ENCODE measurements around the gene SPINK1. TPM values are rescaled to one million over a fixed set of nuclear protein-coding genes. Genes with fewer than 3 reads are reported as not detected.

The SPINK1 gene
- total and polyA plus RNA-seq, 2 donors (not counting 1 experiment from before 2014, with no cell fraction given): not detected

- Histone ChIP-seq H3K36me3 (ENCODE audit: control insufficient read depth, insufficient read depth, low read length) (no peaks in the 10 kb centered on the region), H3K79me2 (ENCODE audit: control insufficient read depth, insufficient read depth, low read length) (no peaks in the 10 kb centered on the region), H2AFZ (ENCODE audit: low read length) (no peak overlapping the region), H3K27ac (ENCODE audit: insufficient read depth, low read length) (no peak overlapping the region), H3K9ac (ENCODE audit: insufficient read depth, low read length) (no peak overlapping the region), H3K4me3 (replicated peaks in 1 of 4; ENCODE audit: control extremely low read depth in 1 of 4, insufficient read depth in 1 of 4, low read depth in 3 of 4, low read length in 4 of 4) (no peak overlapping the region), H3K9me3 (ENCODE audit: control insufficient read depth, insufficient read depth, low read depth, low read length) (no peaks in the 10 kb centered on the region), H4K20me1 (ENCODE audit: control insufficient read depth, extremely low read depth, insufficient read depth, low read length) (no peaks in the 10 kb centered on the region), H3K4me1 (ENCODE audit: control insufficient read depth, extremely low read depth, insufficient read depth, low read length) (no peaks in the 10 kb centered on the region), H3K27me3 (ENCODE audit: control insufficient read depth, insufficient read depth, low read length) (no peaks in the 10 kb centered on the region), H3K4me2 (ENCODE audit: extremely low read depth, insufficient read depth, low read length) (no peak overlapping the region)
- TF ChIP-seq EZH2 (IDR thresholded peaks at IDR 0.05; ENCODE audit: low read length, missing control alignments): no peak
- TF ChIP-seq, protein P1, sequence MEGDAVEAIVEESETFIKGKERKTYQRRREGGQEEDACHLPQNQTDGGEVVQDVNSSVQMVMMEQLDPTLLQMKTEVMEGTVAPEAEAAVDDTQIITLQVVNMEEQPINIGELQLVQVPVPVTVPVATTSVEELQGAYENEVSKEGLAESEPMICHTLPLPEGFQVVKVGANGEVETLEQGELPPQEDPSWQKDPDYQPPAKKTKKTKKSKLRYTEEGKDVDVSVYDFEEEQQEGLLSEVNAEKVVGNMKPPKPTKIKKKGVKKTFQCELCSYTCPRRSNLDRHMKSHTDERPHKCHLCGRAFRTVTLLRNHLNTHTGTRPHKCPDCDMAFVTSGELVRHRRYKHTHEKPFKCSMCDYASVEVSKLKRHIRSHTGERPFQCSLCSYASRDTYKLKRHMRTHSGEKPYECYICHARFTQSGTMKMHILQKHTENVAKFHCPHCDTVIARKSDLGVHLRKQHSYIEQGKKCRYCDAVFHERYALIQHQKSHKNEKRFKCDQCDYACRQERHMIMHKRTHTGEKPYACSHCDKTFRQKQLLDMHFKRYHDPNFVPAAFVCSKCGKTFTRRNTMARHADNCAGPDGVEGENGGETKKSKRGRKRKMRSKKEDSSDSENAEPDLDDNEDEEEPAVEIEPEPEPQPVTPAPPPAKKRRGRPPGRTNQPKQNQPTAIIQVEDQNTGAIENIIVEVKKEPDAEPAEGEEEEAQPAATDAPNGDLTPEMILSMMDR (conservative IDR thresholded peaks at IDR 0.05 in 1 of 2, IDR thresholded peaks at IDR 0.05 in 1 of 2; ENCODE audit: low read depth in 1 of 2, low read length in 2 of 2): no peak
- DNase-seq (ENCODE audit: low read depth in 2 of 2): no peak
Observed at GRCh38 chr5:147800491-147800890, 31.0 kb downstream of the SPINK1 start.

GRCh38 chr5:147796556-147797308 lies 34.7 kb downstream of the SPINK1 start:
- H3K4me3 ChIP-seq (replicated peaks in 1 of 4; ENCODE audit: control extremely low read depth in 1 of 4, insufficient read depth in 1 of 4, low read depth in 3 of 4, low read length in 4 of 4): no peak overlapping the region
- no peak for TF ChIP-seq EZH2 (IDR thresholded peaks at IDR 0.05; ENCODE audit: low read length, missing control alignments)
- TF ChIP-seq, protein P1 (conservative IDR thresholded peaks at IDR 0.05 in 1 of 2, IDR thresholded peaks at IDR 0.05 in 1 of 2; ENCODE audit: low read depth in 1 of 2, low read length in 2 of 2): no peak
- H4K20me1 ChIP-seq (ENCODE audit: control insufficient read depth, extremely low read depth, insufficient read depth, low read length): no peaks in the 10 kb centered on the region
- no peaks in the 10 kb centered on the region for H3K4me1 ChIP-seq (ENCODE audit: control insufficient read depth, extremely low read depth, insufficient read depth, low read length)
- H3K9ac ChIP-seq (ENCODE audit: insufficient read depth, low read length): no peak overlapping the region
- H3K27me3 ChIP-seq (ENCODE audit: control insufficient read depth, insufficient read depth, low read length): no peaks in the 10 kb centered on the region
- no peak overlapping the region for H2AFZ ChIP-seq (ENCODE audit: low read length)
- H3K27ac ChIP-seq (ENCODE audit: insufficient read depth, low read length): no peak overlapping the region
- no peak overlapping the region for H3K4me2 ChIP-seq (ENCODE audit: extremely low read depth, insufficient read depth, low read length)
- no peaks in the 10 kb centered on the region for H3K79me2 ChIP-seq (ENCODE audit: control insufficient read depth, insufficient read depth, low read length)
- H3K9me3 ChIP-seq (ENCODE audit: control insufficient read depth, insufficient read depth, low read depth, low read length): no peaks in the 10 kb centered on the region
- H3K36me3 ChIP-seq (ENCODE audit: control insufficient read depth, insufficient read depth, low read length): no peaks in the 10 kb centered on the region
- no peak for DNase-seq (ENCODE audit: low read depth in 2 of 2)

- H4K20me1 ChIP-seq (ENCODE audit: control insufficient read depth, extremely low read depth, insufficient read depth, low read length): no peaks in the 10 kb centered on the region
- no peaks in the 10 kb centered on the region for H3K79me2 ChIP-seq (ENCODE audit: control insufficient read depth, insufficient read depth, low read length)
- H3K27ac ChIP-seq (ENCODE audit: insufficient read depth, low read length): no peak overlapping the region
- H3K4me3 ChIP-seq (replicated peaks in 1 of 4; ENCODE audit: control extremely low read depth in 1 of 4, insufficient read depth in 1 of 4, low read depth in 3 of 4, low read length in 4 of 4): no peak overlapping the region
- H3K9ac ChIP-seq (ENCODE audit: insufficient read depth, low read length): no peak overlapping the region
- DNase-seq (ENCODE audit: low read depth in 2 of 2): no peak
- H3K4me1 ChIP-seq (ENCODE audit: control insufficient read depth, extremely low read depth, insufficient read depth, low read length): no peaks in the 10 kb centered on the region
- no peaks in the 10 kb centered on the region for H3K27me3 ChIP-seq (ENCODE audit: control insufficient read depth, insufficient read depth, low read length)
- TF ChIP-seq EZH2 (IDR thresholded peaks at IDR 0.05; ENCODE audit: low read length, missing control alignments): no peak
- TF ChIP-seq, protein P1 (conservative IDR thresholded peaks at IDR 0.05 in 1 of 2, IDR thresholded peaks at IDR 0.05 in 1 of 2; ENCODE audit: low read depth in 1 of 2, low read length in 2 of 2): no peak
- H3K36me3 ChIP-seq (ENCODE audit: control insufficient read depth, insufficient read depth, low read length): no peaks in the 10 kb centered on the region
- no peaks in the 10 kb centered on the region for H3K9me3 ChIP-seq (ENCODE audit: control insufficient read depth, insufficient read depth, low read depth, low read length)
- H3K4me2 ChIP-seq (ENCODE audit: extremely low read depth, insufficient read depth, low read length): no peak overlapping the region
- H2AFZ ChIP-seq (ENCODE audit: low read length): no peak overlapping the region
Observed at GRCh38 chr5:147791181-147791580, 40.3 kb downstream of the SPINK1 start.

Measured in fibroblast of lung (primary cell).